Mesenchymal stem cell (in vitro differentiated cells and primary cell): ENCODE results near the gene TOX2.

ENCODE experiments used
- DNase-seq: peaks from one replicate; pipeline ENCODE4 v3.0.0-alpha.2; 2013
- H2AFZ ChIP-seq: one replicate; pipeline ENCODE4 v1.6.1; 2013; ENCODE audit warnings: low read depth, mild to moderate bottlenecking, control low read depth, inconsistent platforms, low read length, moderate library complexity
- H2AK5ac ChIP-seq: 2 replicates; pipeline ENCODE4 v1.6.1; 2013; ENCODE audit warnings: low read length, moderate library complexity, mild to moderate bottlenecking, inconsistent platforms; ENCODE audit not compliant: severe bottlenecking
- H2BK120ac ChIP-seq: one replicate; pipeline ENCODE4 v1.6.1; 2013; ENCODE audit warnings: low read depth, mild to moderate bottlenecking, inconsistent platforms, low read length, moderate library complexity
- H2BK12ac ChIP-seq, 2 experiments: one replicate each; pipeline ENCODE4 v1.6.1; 2013; ENCODE audit warnings: inconsistent platforms in 2 of 2, low read length in 2 of 2, mild to moderate bottlenecking in 2 of 2, moderate library complexity in 2 of 2, control low read depth in 1 of 2
- H2BK15ac ChIP-seq: one replicate; pipeline ENCODE4 v1.6.1; 2013; ENCODE audit warnings: mild to moderate bottlenecking, low read depth, inconsistent platforms; ENCODE audit not compliant: poor library complexity, severe bottlenecking
- H2BK5ac ChIP-seq: 2 replicates; pipeline ENCODE4 v1.6.1; 2013; ENCODE audit warnings: low read depth, mild to moderate bottlenecking, low read length, control low read depth, inconsistent platforms; ENCODE audit not compliant: poor library complexity, severe bottlenecking
- H3K14ac ChIP-seq, 2 experiments: one replicate each; pipeline ENCODE4 v1.6.1; 2013; ENCODE audit warnings: inconsistent platforms in 2 of 2, low read length in 2 of 2, control low read depth in 1 of 2, mild to moderate bottlenecking in 1 of 2, moderate library complexity in 1 of 2
- H3K18ac ChIP-seq, 2 experiments: one replicate each; pipeline ENCODE4 v1.6.1; 2013; ENCODE audit warnings: inconsistent platforms in 2 of 2, low read length in 2 of 2, control low read depth in 1 of 2, low read depth in 1 of 2, mild to moderate bottlenecking in 1 of 2
- H3K23ac ChIP-seq, 2 experiments: one replicate each; pipeline ENCODE4 v1.6.1; 2013; ENCODE audit warnings: inconsistent platforms in 2 of 2, low read length in 2 of 2, mild to moderate bottlenecking in 2 of 2, moderate library complexity in 2 of 2, control low read depth in 1 of 2
- H3K27ac ChIP-seq: 2 replicates; pipeline ENCODE4 v1.5.1; 2013; ENCODE audit warnings: mild to moderate bottlenecking, moderate library complexity, low read length, control low read depth, inconsistent platforms; ENCODE audit not compliant: poor library complexity, severe bottlenecking
- H3K27me3 ChIP-seq, 2 experiments: 2 replicates each; pipeline versions ENCODE4 v1.6.1 to v1.7.0; 2013; ENCODE audit warnings: low read length in 2 of 2, mild to moderate bottlenecking in 2 of 2, moderate library complexity in 2 of 2, control low read depth in 1 of 2, inconsistent platforms in 1 of 2; ENCODE audit not compliant: control insufficient read depth in 1 of 2, insufficient read depth in 1 of 2
- H3K36me3 ChIP-seq, 2 experiments: 2 replicates each; pipeline versions ENCODE4 v1.6.1 to v1.7.0; 2013; ENCODE audit warnings: low read length in 2 of 2, control low read depth in 1 of 2, inconsistent platforms in 1 of 2, low read depth in 1 of 2, mild to moderate bottlenecking in 1 of 2; ENCODE audit not compliant: insufficient read depth in 2 of 2, control insufficient read depth in 1 of 2
- H3K4ac ChIP-seq, 2 experiments: one replicate each; pipeline ENCODE4 v1.6.1; 2013; ENCODE audit warnings: inconsistent platforms in 2 of 2, low read length in 2 of 2, mild to moderate bottlenecking in 2 of 2, moderate library complexity in 2 of 2, control low read depth in 1 of 2, low read depth in 1 of 2
- H3K4me1 ChIP-seq: 2 replicates; pipeline ENCODE4 v1.6.1; 2013; ENCODE audit warnings: low read depth, low read length, control low read depth; ENCODE audit not compliant: control insufficient read depth, insufficient read depth
- H3K4me2 ChIP-seq: 2 replicates; pipeline ENCODE4 v1.6.1; 2013; ENCODE audit warnings: low read length, mild to moderate bottlenecking, inconsistent platforms; ENCODE audit not compliant: poor library complexity, severe bottlenecking
- H3K4me3 ChIP-seq, 2 experiments: 2 replicates each; pipeline versions ENCODE4 v1.5.1 to v1.7.0; 2013; ENCODE audit warnings: low read length in 2 of 2, mild to moderate bottlenecking in 2 of 2, control low read depth in 1 of 2, low read depth in 1 of 2; ENCODE audit not compliant: insufficient read depth in 1 of 2
- H3K79me1 ChIP-seq: replicated peaks from 2 replicates; pipeline ENCODE4 v1.6.1; 2013; ENCODE audit warnings: mild to moderate bottlenecking, control low read depth, low read length, inconsistent platforms; ENCODE audit not compliant: poor library complexity, severe bottlenecking
- H3K9ac ChIP-seq: 2 replicates; pipeline ENCODE4 v1.7.0; 2013; ENCODE audit warnings: mild to moderate bottlenecking, low read length, moderate library complexity
- H3K9me3 ChIP-seq: 2 replicates; pipeline ENCODE4 v1.7.0; 2013; ENCODE audit warnings: mild to moderate bottlenecking, low read length; ENCODE audit not compliant: control insufficient read depth
- H4K8ac ChIP-seq: one replicate; pipeline ENCODE4 v1.6.1; 2013; ENCODE audit warnings: inconsistent platforms, mild to moderate bottlenecking, low read length, moderate library complexity
- H4K91ac ChIP-seq: one replicate; pipeline ENCODE4 v1.6.1; 2013; ENCODE audit warnings: mild to moderate bottlenecking, low read length, inconsistent platforms
- WGBS: methylation state at CpG from one replicate; pipeline ENCODE4 v1.1.7; 2013; ENCODE audit warnings: mixed read lengths; 5-methylcytosine and 5-hydroxymethylcytosine counted together

Gene TOX2

DNA sequence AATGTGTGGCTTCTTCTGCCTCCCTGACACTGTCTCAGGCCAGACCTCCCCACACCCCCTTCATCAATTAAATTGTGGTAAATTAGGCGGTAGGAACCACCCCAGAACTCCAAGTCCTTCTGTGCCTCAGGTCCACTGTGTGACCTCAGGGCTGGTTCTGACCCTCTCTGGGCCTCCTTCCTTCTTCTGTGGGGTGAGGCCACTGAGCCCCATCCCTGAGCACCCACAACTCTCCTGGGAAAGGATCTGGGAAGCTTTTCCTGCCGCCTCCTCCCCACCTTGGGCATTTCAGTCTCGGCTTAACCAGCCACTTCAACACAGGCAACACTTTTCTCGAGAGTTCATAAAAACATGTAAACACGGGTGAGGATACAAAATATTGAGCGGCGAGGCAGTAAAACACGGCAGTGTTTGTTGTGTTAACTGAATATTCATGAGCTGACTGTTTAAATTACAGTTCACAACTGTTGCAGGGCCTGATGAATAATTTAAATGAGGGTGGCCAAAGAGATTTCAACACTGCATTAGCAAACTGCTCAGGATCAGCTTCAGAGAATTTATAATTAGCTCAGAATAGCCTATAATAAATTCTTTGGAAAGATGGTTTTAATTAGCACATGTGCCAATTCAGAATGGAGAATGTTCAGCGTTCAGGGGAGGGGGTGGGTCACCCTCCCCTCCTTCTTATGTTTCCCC, 112.1 kb downstream of the TOX2 start:
- Histone ChIP-seq H2AFZ (no peak overlapping the region), H3K23ac (no peak overlapping the region), H3K4me1 (no peaks in the 10 kb centered on the region), H3K4ac (no peak overlapping the region), H4K8ac (no peak overlapping the region), H3K27ac (no peak overlapping the region), H3K9me3 (peaks cover 2% of the 10 kb centered on the region), H2BK15ac (no peak overlapping the region), H2BK12ac (no peak overlapping the region), H2AK5ac (no peak overlapping the region), H4K91ac (no peak overlapping the region), H3K27me3 (peaks cover 19 to 58% of the 10 kb centered on the region in 2 experiments), H3K18ac (no peak overlapping the region), H3K36me3 (no peaks in the 10 kb centered on the region), H2BK120ac (no peak overlapping the region), H3K79me1 (no peaks in the 10 kb centered on the region), H3K14ac (no peak overlapping the region), H3K9ac (peak overlapping the region; percentile 24), H2BK5ac (no peak overlapping the region), H3K4me3 (no peak overlapping the region), H3K4me2 (no peak overlapping the region)
- DNase-seq, result no peak
- 81% methylated on average over 9 of the region's 9 CpGs for WGBS

DNA sequence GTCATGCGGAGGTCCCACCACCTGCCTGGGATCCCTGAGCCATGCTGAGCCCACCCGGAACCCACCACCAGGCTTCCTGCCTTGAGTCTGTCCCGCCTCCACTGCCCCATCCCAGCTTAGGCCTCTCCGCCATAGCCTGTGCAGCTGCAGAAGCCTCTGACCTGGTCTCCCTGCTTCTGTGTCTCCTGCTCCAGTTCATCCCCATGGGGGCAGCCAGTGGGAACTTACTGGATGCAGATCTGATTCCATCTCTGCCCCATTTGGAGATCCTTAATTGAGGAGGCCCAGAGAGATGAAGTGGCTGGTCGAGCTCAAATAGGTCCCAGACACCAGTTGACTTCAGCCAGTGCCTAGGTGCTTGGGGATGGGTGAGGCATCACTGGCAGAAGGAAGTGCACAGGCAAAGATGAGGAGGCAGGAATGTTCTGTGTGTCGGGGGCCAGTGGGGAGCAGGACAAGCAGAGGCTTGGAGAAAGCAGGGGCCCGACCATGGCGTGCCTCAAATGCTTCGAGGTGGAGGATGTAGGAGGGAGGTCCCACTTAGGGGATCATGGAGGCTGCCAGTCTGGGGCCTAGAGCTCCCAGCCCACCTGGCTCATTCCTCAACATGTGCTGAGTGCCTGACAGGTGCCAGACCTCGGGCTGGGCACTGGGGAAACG, 112.8 kb downstream of the TOX2 start:
- no peaks in the 10 kb centered on the region for H3K4me1 ChIP-seq
- no peak overlapping the region for H2AK5ac ChIP-seq
- no peak overlapping the region for H4K8ac ChIP-seq
- no peak overlapping the region for H3K9ac ChIP-seq
- WGBS, result 88% methylated on average over 11 of the region's 11 CpGs
- DNase-seq, result no peak
- no peaks in the 10 kb centered on the region for H3K79me1 ChIP-seq
- no peak overlapping the region for H2BK5ac ChIP-seq
- H2AFZ ChIP-seq, result no peak overlapping the region
- H3K4ac ChIP-seq, result no peak overlapping the region
- H3K4me3 ChIP-seq, result no peak overlapping the region
- no peak overlapping the region for H3K4me2 ChIP-seq
- H2BK120ac ChIP-seq, result no peak overlapping the region
- no peak overlapping the region for H2BK15ac ChIP-seq
- H3K14ac ChIP-seq, result no peak overlapping the region
- H3K36me3 ChIP-seq, result no peaks in the 10 kb centered on the region
- H3K27me3 ChIP-seq, result peaks cover 19 to 63% of the 10 kb centered on the region in 2 experiments
- no peak overlapping the region for H2BK12ac ChIP-seq
- H4K91ac ChIP-seq, result no peak overlapping the region
- H3K23ac ChIP-seq, result no peak overlapping the region
- H3K27ac ChIP-seq, result no peak overlapping the region
- no peak overlapping the region for H3K18ac ChIP-seq
- H3K9me3 ChIP-seq, result peaks cover 2% of the 10 kb centered on the region

DNA sequence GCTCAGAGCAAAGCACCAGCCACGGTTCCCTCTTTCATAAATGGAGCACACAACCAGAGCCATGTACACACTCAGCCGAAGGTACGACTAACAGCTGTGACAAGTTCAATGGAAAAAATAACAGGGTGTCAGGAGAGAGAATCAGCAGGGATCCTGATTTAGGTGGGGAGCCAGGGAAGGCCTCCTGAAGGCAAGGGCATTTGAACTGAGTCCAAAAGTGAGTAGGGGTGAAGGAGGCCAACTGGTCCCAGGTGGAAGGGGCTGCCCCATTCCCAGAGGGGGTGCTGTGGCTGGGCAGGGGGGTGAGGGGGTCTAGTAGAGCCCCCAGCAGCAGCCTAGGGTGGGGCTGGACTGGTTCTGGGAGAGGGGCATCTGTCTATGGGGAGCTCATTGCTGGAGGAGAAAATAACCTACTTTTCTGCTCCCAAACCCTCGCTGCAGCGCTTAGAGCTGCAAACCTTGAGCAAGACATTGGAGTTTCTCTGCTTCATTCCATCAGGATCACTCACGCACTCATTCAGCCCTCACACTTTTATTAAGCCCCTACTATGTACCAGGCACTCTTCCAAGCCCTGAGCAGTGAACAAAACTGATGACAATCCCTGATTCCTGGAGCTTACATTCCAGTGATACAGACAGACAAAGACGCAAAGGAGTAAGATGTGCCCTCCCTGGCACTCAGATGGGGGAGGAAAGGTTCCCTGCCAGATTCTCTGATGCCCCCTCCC, 113.5 kb downstream of the TOX2 start:
- Histone ChIP-seq H2AFZ (no peak overlapping the region), H4K91ac (no peak overlapping the region), H3K23ac (no peak overlapping the region), H2BK12ac (no peak overlapping the region), H3K4ac (no peak overlapping the region), H3K4me1 (no peaks in the 10 kb centered on the region), H3K9me3 (peaks cover 2% of the 10 kb centered on the region), H3K79me1 (no peaks in the 10 kb centered on the region), H2AK5ac (no peak overlapping the region), H3K9ac (no peak overlapping the region), H4K8ac (peak overlapping the region; percentile 15), H3K18ac (no peak overlapping the region), H3K27ac (no peak overlapping the region), H3K14ac (no peak overlapping the region), H3K36me3 (no peaks in the 10 kb centered on the region), H2BK120ac (no peak overlapping the region), H3K27me3 (peaks cover 23 to 63% of the 10 kb centered on the region in 2 experiments), H2BK15ac (no peak overlapping the region), H3K4me3 (no peak overlapping the region), H2BK5ac (no peak overlapping the region), H3K4me2 (no peak overlapping the region)
- no peak for DNase-seq
- WGBS, result 97% methylated on average over 7 of the region's 7 CpGs
